Skin of body (tissue), 2 donors: ENCODE data around the gene ENAH. TPM values are rescaled to one million over a fixed set of nuclear protein-coding genes. Genes with fewer than 3 reads are reported as not detected.
"Not testable (repeated sequence)": the region's sequence is repeated elsewhere in the genome, so short reads cannot be mapped to it uniquely, and the experiment has no call there.

Experiments used
- DNase-seq: peaks from one replicate; lab custom pipeline; 2025; lab: John Stamatoyannopoulos, UW
- total RNA-seq: library from RNA; depleted of rRNA; stranded (reverse); fragments of >200 nt; gene quantifications from one replicate; pipeline ENCODE4 v1.2.3, GENCODE V29; 2014

ENAH gene
- total RNA-seq, 1 donor from 2014 or later, result 51.3 TPM

GRCh38 chr1:225532240-225532944, 120.5 kb downstream of the ENAH start:
- no peak for DNase-seq

- DNase-seq, result no peak
Measured at GRCh38 chr1:225529726-225530125, 123.2 kb downstream of the ENAH start.

GRCh38 chr1:225527575-225527974, 125.3 kb downstream of the ENAH start:
- no peak for DNase-seq

GRCh38 chr1:225526878-225527277, 126.0 kb downstream of the ENAH start:
- DNase-seq, result no peak

- no peak for DNase-seq
Measured at GRCh38 chr1:225525377-225525776, 127.5 kb downstream of the ENAH start.

GRCh38 chr1:225524570-225524969, 128.4 kb downstream of the ENAH start:
- DNase-seq, result no peak

GRCh38 chr1:225523263-225523950, 129.5 kb downstream of the ENAH start:
- DNase-seq, result no peak

GRCh38 chr1:225522588-225523262, 130.2 kb downstream of the ENAH start:
- DNase-seq, result no peak

GRCh38 chr1:225520587-225521227, 132.2 kb downstream of the ENAH start:
- DNase-seq, result no peak

- DNase-seq, result no peak
Measured at GRCh38 chr1:225519166-225519863, 133.6 kb downstream of the ENAH start.

- no peak for DNase-seq
Measured at GRCh38 chr1:225517697-225518096, 135.2 kb downstream of the ENAH start.

GRCh38 chr1:225517221-225517620, 135.7 kb downstream of the ENAH start:
- DNase-seq, result no peak

- no peak for DNase-seq
Measured at GRCh38 chr1:225514671-225515081, 138.2 kb downstream of the ENAH start.

GRCh38 chr1:225513576-225513975, 139.3 kb downstream of the ENAH start:
- DNase-seq, result not testable (repeated sequence)

GRCh38 chr1:225511828-225512381, 141.0 kb downstream of the ENAH start:
- no peak for DNase-seq

GRCh38 chr1:225510740-225511139, 142.2 kb downstream of the ENAH start:
- not testable (repeated sequence) for DNase-seq

GRCh38 chr1:225509770-225510169, 143.2 kb downstream of the ENAH start:
- DNase-seq, result no peak

GRCh38 chr1:225509376-225509707, 143.6 kb downstream of the ENAH start:
- no peak for DNase-seq

- DNase-seq, result peak; percentile 29
Measured at GRCh38 chr1:225508538-225509375, 144.2 kb downstream of the ENAH start.

- no peak for DNase-seq
Measured at GRCh38 chr1:225506727-225507126, 146.2 kb downstream of the ENAH start.
